GF-D8 (cell line): ENCODE data around the gene SHCBP1.
"Not testable (repeated sequence)": the region's sequence is repeated elsewhere in the genome, so short reads cannot be mapped to it uniquely, and the experiment has no call there.

Experiments used
- DNase-seq: peaks from one replicate; lab custom pipeline; 2025; lab: John Stamatoyannopoulos, UW

SHCBP1 gene

GRCh38 chr16:46621006-46621933 lies at the start of gene SHCBP1:
Gene SHCBP1 (minus strand): TSS chr16:46621379. CDS start chr16:46621359, 20 bp downstream.
- peak; percentile 62 for DNase-seq

GRCh38 chr16:46662123-46662522 lies 40.9 kb upstream of the SHCBP1 start:
- DNase-seq = no peak

GRCh38 chr16:46658925-46659324 lies 37.7 kb upstream of the SHCBP1 start:
- DNase-seq = peak; percentile 98

- no peak for DNase-seq
Observed at GRCh38 chr16:46651305-46651704, 30.1 kb upstream of the SHCBP1 start.

GRCh38 chr16:46650254-46650623 lies 29.1 kb upstream of the SHCBP1 start:
- DNase-seq = no peak

- no peak for DNase-seq
Observed at GRCh38 chr16:46649588-46650253, 28.5 kb upstream of the SHCBP1 start.

- no peak for DNase-seq
Observed at GRCh38 chr16:46648656-46649055, 27.5 kb upstream of the SHCBP1 start.

- DNase-seq = no peak
Observed at GRCh38 chr16:46638947-46639925, 18.1 kb upstream of the SHCBP1 start.

GRCh38 chr16:46632778-46633733 lies 11.9 kb upstream of the SHCBP1 start:
- no peak for DNase-seq

- peak; percentile 14 for DNase-seq
Observed at GRCh38 chr16:46629331-46630219, 8.4 kb upstream of the SHCBP1 start.

GRCh38 chr16:46627746-46628145 lies 6.6 kb upstream of the SHCBP1 start:
- no peak for DNase-seq

GRCh38 chr16:46626681-46627080 lies 5.5 kb upstream of the SHCBP1 start:
- not testable (repeated sequence) for DNase-seq

- not testable (repeated sequence) for DNase-seq
Observed at GRCh38 chr16:46624862-46625261, 3.7 kb upstream of the SHCBP1 start.

- DNase-seq = not testable (repeated sequence)
Observed at GRCh38 chr16:46623707-46624106, 2.5 kb upstream of the SHCBP1 start.

- not testable (repeated sequence) for DNase-seq
Observed at GRCh38 chr16:46623246-46623645, 2.1 kb upstream of the SHCBP1 start.

- DNase-seq = no peak
Observed at GRCh38 chr16:46621934-46622676, 926 bp upstream of the SHCBP1 start.

GRCh38 chr16:46620266-46621005 lies 743 bp downstream of the SHCBP1 start:
- peak; percentile 15 for DNase-seq

- DNase-seq = no peak
Observed at GRCh38 chr16:46618516-46618915, 2.7 kb downstream of the SHCBP1 start.
